LNCAP (cell line): ENCODE data around the gene JRKL.

Source experiments
- CTCF ChIP-seq: fragments of 450-650 bp; IDR thresholded peaks from 2 replicates; pipeline ENCODE4 v1.5.1; 2017; ENCODE audit warnings: mild to moderate bottlenecking

The JRKL gene

GRCh38 chr11:96389720-96390487 lies at the start of gene JRKL, which contains the start of gene CCDC82:
Gene JRKL, plus strand, starts transcription at chr11:96390013. Its CDS starts 637 bp downstream, at chr11:96390650.
Gene CCDC82, minus strand, starts transcription at chr11:96389912. Its CDS starts 5,165 bp downstream, at chr11:96384747.
- TF ChIP-seq CTCF, result no peak

GRCh38 chr11:96340555-96340885 lies 49.3 kb upstream of the JRKL start:
- TF ChIP-seq CTCF, result no peak

GRCh38 chr11:96341211-96342013 lies 48.4 kb upstream of the JRKL start:
- TF ChIP-seq CTCF, result no peak

GRCh38 chr11:96342014-96342960 lies 47.5 kb upstream of the JRKL start:
- TF ChIP-seq CTCF, result no peak

GRCh38 chr11:96342961-96343711 lies 46.7 kb upstream of the JRKL start, which contains the start of gene MAML2:
Gene MAML2, minus strand, starts transcription at chr11:96343195. Its CDS starts 1,300 bp downstream, at chr11:96341895.
- TF ChIP-seq CTCF, result peak; percentile 87

GRCh38 chr11:96356848-96357247 lies 33.0 kb upstream of the JRKL start:
- no peak for TF ChIP-seq CTCF
